T47D (cell line): ENCODE results near the gene EOLA1.

Experiments used
- DNase-seq, 2 experiments: peaks; one replicate each; pipeline versions ENCODE4 v3.0.0 to v3.0.0-alpha.2; 2011 to 2012; ENCODE audit warnings: low read depth in 1 of 2, low spot score in 1 of 2
- JUND ChIP-seq: IDR thresholded peaks from 2 replicates; pipeline ENCODE4 v1.6.1; 2012; ENCODE audit warnings: low read depth
- in situ Hi-C: cut with HindIII; loops from 2 replicates; pipeline ENCODE4 v1.10.0; 2016; ENCODE audit warnings: low sequenced_read_pairs, low pct_unique_long_range_greater_than_20kb

The EOLA1 gene

DNA sequence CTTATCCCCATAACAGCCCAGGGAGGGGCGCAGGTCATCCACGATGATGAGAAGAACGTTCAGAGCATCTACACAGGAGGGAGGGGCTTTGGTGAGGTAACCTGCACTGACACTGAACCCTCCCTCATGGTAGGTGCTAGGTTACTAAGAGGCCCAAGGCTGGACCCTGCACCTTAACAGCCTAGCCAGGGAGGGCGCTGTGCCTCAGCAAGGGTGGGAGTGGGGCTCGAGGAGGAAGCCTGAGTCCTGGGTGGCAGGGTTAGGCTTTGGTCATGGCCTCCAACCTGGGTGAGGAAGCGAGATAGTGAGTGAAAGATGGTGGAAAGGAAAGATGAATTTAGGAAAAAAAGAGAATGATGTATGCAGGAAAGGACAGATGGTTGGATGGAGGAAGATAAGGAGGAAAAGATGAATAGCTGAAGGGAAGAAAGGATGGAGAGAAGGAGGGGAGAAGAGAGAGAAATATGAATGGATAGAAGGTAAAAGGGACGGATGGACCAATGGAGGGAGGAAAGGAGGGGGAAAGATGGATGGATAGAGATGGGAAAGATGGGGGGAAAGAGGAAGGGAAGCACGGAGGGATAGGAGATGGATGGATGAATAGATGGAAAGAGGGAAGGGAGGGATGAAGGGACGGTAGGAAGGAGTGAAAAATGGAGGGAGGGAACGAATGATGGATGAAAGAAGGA, 36.4 kb upstream of the EOLA1 start:
- TF ChIP-seq JUND: no peak
- in situ Hi-C loops: no loop called here
- DNase-seq: no peak

DNA sequence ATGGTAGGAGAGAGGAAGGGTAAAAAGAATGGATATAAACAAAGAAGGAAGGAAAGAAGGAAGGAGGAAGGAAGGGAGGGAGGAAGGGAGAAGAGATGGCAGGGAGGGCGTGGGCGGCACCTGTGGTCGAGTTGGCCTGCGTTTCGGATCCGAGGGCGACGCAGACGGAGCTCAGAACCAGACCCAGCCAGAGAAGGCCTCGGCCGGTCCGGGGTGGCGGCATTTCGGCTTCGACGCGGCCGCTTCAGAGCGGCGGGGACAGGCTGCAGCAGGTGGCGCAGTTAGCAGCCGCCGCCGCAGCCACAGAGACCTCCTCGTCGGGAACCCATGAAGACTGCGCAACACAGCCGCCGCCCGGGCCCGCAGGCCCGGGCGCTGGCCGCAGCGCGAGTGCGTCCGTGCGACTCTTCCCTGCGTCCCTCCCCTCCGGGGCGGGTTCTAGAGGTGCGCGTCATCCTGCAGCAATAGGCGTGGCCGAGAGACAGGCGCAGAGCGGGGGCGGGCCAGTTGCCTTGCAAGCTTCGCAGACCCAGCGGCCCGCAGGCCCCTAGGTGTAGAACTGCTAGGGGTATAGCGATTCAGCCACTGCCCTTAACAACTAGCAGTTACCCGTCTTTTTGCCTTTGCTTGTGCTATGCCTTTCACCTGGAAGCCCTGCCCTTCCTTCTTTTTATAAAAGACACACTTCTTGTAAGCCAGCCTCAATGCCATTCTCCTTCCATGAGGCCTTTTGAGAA, 35.7 kb upstream of the EOLA1 start, which contains the start of gene IDS:
IDS (minus strand) TSS at position 392 of the 737 bp plus-strand sequence; CDS start at position 223, 169 bp downstream.
- no peak for TF ChIP-seq JUND
- in situ Hi-C loops: no loop called here
- DNase-seq: peak; percentile 56 to 84

DNA sequence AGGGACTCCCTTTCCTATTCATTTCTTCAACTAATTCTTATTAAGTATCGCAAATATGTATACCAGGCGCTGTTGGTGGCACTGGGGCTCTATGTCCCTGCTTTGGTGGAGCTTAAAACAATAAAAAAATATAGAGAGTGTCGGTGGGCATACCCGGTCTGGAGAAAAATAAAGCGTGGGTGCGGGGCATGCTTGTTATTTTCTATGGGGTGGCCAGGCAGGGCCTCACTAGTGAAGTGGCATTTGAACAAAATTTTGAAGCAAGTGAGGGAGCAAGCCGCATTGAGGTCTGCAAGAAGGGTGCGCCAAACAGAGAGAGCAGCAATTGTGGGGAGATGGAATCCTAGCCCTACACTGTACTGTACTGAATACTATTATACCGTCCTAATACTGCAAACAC, 35.1 kb upstream of the EOLA1 start:
- in situ Hi-C loops: no loop called here
- no peak for DNase-seq
- TF ChIP-seq JUND: no peak

DNA sequence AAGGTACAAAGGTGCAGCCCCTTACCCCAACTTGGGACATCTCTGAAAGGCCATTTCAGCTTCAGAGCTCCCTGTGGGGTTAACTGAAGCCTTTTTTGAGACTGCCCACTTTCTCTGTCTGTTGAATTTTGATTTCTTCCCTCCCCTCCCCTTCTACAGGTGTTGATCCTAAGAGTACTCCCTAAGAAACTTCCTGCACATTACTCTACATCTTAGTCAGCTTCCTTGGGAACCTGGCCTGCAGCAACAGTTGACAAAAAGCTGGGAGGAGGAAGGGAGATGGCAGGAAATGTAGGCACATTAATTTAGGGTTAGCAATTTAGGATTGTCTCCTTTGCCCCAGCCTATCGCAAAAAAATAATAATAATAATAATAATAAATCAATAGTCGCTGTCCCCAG, 34.5 kb upstream of the EOLA1 start:
- in situ Hi-C loops: no loop called here
- TF ChIP-seq JUND: no peak
- no peak for DNase-seq

DNA sequence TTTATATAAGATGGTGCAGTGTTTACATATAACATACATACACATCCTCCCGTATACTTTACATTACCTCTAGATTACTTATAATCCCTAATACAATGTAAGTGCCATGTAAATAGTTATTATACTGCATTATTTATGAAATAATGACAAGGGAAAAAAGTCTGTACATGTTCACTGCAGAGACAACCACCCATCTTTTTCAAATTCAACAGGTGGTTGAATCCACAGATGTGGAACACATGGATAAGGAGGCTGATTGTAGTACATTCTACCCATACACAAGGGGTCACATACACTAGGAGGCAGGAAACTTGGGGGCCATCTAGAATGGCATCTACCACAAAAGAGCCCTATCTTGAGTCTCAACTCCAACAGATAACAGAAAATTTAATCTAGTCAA, 32.3 kb upstream of the EOLA1 start:
- TF ChIP-seq JUND: no peak
- in situ Hi-C loops: no loop called here
- DNase-seq: no peak

DNA sequence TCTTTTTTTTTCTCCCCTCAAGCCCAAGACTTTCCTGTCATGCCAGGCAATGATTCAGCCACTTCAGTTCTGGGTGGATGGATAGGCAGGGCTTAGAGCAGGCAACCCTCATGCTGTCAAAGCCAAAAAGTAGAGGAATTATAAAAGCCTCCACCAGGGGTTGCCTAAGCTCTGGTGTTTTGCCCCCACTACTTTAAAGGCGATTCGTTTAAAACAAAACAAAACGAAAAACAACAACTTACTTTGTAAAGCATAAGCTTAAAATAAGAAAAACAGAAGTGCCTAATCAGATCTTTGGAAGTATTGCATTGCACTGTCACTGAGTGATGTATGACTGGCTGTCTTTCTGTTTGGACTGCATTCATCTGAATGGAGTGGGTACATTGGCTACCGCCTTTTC, 30.4 kb upstream of the EOLA1 start:
- no peak for TF ChIP-seq JUND
- no peak for DNase-seq
- in situ Hi-C loops: no loop called here

DNA sequence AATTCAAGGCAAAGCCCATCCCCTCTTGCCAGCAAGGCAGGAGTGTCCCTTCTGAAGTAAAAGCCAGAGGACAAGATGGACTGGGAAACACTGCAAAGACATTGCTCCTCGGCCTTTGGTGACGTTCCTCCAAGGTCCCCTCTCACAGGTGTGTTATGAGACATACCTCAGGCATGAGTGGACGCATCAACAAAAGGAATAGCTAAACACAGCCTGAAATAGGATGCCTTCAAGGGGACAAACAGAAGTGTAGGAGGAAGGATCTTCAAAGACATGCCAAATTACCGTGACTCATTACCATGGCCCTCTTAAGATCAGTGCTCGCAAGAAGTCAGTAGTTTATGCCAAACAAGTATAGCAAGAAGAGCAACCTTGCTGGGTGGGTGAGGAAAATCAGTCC, 29.7 kb upstream of the EOLA1 start:
- TF ChIP-seq JUND: no peak
- in situ Hi-C loops: no loop called here

DNA sequence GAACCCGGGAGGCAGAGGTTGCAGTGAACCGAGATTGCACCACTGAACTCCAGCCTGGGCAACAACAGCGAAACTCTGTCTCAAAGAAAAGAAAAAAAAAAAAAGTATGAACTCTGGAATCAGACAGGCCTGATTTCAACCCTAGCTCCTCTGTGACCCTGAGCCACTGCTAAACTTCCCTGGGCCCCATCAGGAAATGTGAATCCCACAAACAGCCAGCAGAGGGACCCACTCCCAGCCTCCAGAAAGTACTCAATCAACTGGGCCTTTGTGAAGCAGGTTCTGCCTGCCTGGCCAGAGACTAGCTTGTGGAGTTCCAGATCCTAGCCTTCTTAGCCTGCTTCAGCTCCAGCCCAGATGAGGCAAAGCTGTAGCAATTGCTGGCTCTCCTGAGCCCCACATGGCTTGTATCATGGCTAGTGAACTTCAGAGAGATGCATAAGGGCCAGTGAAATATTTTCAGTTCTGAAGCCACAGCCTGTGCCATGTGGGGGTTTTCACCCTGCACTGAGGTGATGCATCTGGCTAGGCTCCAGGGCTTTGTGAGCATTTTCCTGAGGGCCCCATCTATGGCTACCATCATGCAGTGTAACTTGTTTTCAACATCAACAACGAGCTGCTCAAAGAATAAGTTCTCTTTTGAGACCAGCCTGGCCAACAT, 28.5 kb upstream of the EOLA1 start:
- in situ Hi-C loops: no loop called here
- TF ChIP-seq JUND: no peak
- peak; percentile 7 to 85 for DNase-seq

More for the DNA sequence above, 29.7 kb upstream of the EOLA1 start:
- peak in 1 of 2 experiments; percentile 56 for DNase-seq

DNA sequence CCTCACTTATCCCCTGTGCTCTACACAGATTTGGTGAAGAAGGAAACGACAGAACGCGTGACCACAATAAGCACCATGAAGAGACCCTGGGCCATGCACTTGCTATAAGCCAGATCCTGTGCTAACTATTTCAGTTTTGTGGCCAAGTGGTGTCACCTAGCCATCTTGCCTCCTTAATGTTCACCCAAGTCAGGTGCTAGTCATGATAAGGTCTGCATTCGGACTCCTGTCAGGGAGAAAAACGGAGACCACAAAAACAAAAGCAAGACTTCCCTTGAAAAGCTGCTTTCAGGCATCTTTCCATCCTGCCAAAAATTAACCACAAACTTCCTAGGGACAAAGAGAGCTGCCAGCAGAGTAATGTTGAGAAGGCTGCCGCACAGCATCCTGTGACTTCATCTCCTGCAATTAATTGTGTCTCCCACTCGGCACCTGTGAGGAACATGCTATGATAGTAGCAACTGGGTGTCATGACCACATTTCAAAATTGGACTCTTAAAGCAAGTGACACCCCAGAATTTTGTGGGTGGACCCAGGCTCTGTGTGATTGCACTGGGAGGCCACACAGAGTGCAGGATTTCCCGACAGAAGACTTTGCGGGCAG, 26.9 kb upstream of the EOLA1 start:
- no peak for DNase-seq
- no peak for TF ChIP-seq JUND
- in situ Hi-C loops: no loop called here

DNA sequence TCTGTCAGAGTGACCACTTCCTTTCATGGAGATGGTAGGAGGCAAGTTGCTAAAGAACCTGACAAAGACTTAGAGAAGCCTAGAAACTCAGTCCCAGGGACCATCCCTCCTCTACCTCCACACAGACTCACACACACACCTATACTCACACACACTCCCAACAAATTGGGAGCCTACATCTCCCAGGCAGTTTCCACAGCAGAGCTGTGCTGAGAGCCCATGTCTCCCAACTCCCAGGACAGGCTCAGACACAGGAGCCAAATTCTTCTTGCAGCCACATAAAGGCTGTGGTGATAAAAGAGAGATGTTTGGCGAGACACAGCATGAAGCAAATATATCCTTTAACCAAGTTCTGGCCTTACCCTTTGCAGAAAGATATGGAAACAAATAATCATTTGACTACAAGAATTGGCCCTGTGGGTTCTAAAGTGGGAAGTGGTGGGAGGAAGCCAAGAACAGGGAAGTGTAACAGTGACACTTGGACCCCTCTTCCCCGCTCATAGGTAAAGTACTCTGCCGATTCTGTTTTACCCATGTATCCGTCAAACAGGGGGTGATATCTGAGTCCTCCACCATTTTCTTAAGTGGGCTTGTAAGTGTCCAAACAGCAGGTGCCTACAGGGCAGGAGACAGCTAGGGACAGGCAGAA, 24.7 kb upstream of the EOLA1 start:
- DNase-seq: no peak
- in situ Hi-C loops: no loop called here
- no peak for TF ChIP-seq JUND

DNA sequence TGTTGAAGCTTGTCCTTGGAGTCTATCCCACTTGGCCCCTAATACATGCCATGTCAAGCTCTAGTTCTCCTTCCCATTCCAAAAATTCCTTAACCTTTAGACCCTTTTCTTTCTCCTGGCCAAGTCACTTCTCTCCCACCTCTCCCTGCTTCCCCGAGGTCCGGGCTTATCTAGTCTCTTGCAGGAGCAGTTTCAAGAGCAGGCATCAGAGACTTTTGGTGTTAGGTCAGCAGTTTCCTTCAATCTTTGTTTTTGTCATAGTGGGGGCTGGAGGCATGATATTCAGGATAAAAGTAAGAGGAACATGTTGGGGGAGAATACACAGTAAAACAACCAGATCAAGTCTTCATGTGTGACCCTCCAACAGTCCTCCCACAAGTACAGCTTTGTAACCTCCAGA, 24.2 kb upstream of the EOLA1 start:
- no peak for TF ChIP-seq JUND
- in situ Hi-C loops: no loop called here
- no peak for DNase-seq

DNA sequence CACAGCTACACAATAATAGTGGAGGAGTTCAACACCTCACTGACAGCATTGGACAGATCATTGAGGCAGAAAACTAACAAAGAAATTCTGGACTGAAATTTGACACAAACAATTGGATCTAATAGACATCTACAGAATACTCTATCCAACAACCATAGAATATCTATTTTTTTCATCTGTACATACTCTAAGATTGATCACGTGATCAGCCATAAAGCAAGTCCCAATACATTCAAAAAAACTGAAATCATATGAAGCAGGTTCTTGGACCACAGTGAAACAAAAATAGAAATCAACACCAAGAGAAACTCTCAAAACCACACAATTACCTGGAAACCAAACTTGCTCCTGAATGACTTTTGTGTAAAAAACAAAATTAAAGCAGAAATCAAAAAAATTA, 23.5 kb upstream of the EOLA1 start:
- no peak for TF ChIP-seq JUND
- in situ Hi-C loops: no loop called here
- no peak for DNase-seq
